Stimulated activated CD8-positive, alpha-beta memory T cell treated with anti-CD3 and anti-CD28 coated beads, Interleukin-4, amount 100 ng/mL, for 4 hours (primary cell): ENCODE data around the gene UBTD1.

ENCODE experiments used
- DNase-seq, 2 donors: peaks; one replicate each; pipeline ENCODE4 v3.0.0-alpha.2; 2020; ENCODE audit warnings: low read depth in 2 of 2, low spot score in 1 of 2

The UBTD1 gene

GRCh38 chr10:97482381-97482780 is 16.3 kb upstream of the UBTD1 start:
- no peak for DNase-seq

- no peak for DNase-seq
Measured at GRCh38 chr10:97483506-97483905, 15.2 kb upstream of the UBTD1 start.

GRCh38 chr10:97483921-97484320 is 14.8 kb upstream of the UBTD1 start:
- no peak for DNase-seq

GRCh38 chr10:97485647-97486281 is 13.0 kb upstream of the UBTD1 start:
- DNase-seq = no peak

DNA sequence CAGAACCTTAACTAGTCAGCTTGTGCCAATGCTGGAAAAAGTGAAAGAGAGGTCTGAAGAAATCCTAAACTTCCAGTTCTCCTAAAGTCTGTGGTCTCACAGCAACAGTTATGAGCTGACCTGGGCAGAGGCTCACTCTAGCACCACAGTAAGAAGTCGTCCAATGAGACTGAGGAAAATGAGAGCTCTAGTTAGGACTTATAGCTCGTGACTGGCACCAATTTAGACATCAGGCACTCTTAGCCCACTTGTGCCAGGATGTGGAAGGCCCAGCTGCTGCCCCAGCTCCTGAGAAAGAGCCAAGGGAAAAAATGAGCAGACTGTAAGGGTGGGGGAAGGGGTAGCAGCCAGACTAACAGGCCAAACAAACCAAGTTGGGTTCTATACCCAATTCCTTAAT is 8.1 kb upstream of the UBTD1 start:
- no peak for DNase-seq

DNA sequence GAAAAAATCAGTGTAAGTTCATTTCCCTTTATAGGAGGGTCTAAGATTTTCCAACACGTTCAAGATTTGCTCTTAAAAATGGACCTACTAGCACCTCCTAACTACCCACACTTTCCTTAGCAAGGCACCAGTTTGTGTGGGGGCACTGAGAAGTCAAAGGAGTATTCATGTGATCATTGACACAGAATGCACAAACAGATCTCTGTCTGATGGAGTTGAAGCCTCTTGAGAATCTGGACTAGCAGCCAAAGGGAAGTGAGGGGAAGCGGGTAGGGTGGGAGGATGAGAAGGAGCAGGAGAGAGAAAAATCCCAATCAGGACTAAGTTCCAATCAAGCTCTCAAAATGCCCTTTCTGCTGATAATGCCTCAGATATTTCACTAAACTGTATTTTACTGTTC is 4.6 kb upstream of the UBTD1 start:
- no peak for DNase-seq

DNA sequence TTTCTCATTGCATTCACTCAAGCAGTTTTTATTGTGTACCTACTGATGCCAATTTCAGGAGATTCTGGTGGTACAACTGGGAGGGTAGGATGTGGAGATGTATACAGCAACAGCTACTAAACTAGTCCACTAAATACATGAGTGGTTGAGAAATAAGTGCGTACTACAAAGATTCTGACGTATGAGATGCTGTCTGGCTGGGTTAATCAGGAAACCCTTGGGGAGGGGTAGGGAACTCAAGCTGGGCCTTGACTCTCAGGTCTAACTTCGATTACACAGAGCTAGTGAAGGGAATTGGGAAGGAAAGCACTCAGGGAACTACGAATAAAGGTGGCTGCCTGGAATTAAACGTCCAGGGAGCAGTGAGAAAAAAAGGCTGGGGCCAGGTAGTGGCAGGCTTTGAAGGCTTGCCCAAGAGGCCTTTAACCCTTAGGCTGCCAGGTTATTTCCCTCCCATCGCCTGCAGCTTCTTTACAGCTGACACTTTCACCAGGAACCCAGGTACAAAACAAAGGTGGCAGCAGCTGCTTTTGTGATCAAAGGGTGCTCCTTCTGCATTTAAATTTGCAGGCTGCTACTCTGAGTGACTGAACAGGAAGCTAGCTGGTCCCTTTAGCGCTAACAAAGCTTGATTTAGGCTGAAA is 3.7 kb upstream of the UBTD1 start:
- no peak for DNase-seq

GRCh38 chr10:97497572-97498075 is 1.1 kb upstream of the UBTD1 start:
- DNase-seq = peak; percentile 45

- DNase-seq = peak; percentile 98
Measured at GRCh38 chr10:97498076-97498840, 466 bp upstream of the UBTD1 start, which contains the start of gene MMS19. Gene MMS19 (minus strand): TSS chr10:97498422. CDS start chr10:97498384, 38 bp downstream.

GRCh38 chr10:97499561-97500296 is 1.0 kb downstream of the UBTD1 start:
- no peak for DNase-seq

DNA sequence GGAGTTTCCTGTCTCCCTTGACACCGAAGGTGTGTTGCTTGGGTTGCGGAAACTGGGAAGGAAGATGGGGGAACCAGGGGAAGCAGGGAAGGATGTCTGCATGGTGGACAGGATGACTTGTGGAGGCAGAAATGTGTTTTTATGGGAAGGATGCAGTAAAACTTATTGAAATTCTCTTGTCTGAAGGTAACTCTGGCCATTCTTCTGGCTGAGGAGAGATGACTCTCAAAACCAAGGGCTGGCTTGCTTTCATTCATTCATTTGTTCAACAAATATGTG is 1.5 kb downstream of the UBTD1 start:
- no peak for DNase-seq

- no peak for DNase-seq
Measured at GRCh38 chr10:97502916-97503315, 4.2 kb downstream of the UBTD1 start.

- DNase-seq = no peak
Measured at GRCh38 chr10:97503406-97503805, 4.7 kb downstream of the UBTD1 start.

- DNase-seq = no peak
Measured at GRCh38 chr10:97505152-97505551, 6.4 kb downstream of the UBTD1 start.

GRCh38 chr10:97506199-97506991 is 7.7 kb downstream of the UBTD1 start:
- DNase-seq = no peak

DNA sequence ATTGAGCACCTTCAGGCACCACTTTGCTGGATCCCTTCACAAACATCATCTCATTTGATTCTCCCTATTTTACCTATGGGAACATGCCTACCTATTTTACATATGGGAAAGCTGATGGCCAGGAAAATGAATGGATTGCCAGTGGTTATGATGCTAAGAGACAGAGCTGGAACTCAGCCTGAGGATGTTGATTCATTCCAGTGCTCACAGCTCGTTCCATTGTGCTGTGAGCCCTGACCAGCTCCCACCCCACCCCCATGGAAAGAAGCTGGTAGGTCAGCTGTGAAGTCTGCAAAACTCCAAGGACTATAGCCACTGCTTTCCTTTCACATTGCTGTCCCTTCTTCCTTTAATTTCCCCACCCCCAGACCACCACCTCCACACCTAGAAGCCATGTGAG is 9.6 kb downstream of the UBTD1 start:
- DNase-seq = no peak

GRCh38 chr10:97509120-97509680 is 10.5 kb downstream of the UBTD1 start:
- no peak for DNase-seq

DNA sequence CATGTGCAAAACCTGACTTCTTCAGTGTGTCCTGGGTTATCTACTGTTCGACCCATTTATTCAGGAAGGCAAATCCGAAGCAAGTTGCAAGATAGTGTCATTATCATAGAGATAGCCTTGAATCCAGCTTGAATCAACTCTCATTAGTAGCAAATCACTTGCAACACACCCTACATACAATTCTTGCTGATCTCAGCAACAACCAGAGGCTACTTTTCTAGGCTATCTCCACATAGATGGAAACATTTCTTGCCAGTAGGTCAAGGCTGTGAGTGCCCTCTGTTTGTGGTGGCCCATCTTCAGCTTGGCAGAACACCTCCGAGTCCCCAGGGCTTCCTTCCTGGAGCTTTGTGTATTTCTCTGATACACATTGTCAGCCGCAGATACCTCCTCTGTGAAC is 12.0 kb downstream of the UBTD1 start:
- DNase-seq = no peak

GRCh38 chr10:97511711-97512440 is 13.2 kb downstream of the UBTD1 start:
- DNase-seq = no peak

GRCh38 chr10:97512993-97513392 is 14.3 kb downstream of the UBTD1 start:
- no peak for DNase-seq
